ENCODE data around the gene ACADL.

ACADL gene

GRCh38 chr2:210169516-210170195 lies 55.6 kb downstream of the ACADL start:
- no peak for DNase-seq

GRCh38 chr2:210167227-210167626 lies 58.0 kb downstream of the ACADL start:
- no peak for DNase-seq

GRCh38 chr2:210162466-210163124 lies 62.7 kb downstream of the ACADL start:
- DNase-seq, result no peak

- no peak for DNase-seq
These were observed 66.2 kb downstream of the ACADL start for GRCh38 chr2:210159059-210159458.

DNA sequence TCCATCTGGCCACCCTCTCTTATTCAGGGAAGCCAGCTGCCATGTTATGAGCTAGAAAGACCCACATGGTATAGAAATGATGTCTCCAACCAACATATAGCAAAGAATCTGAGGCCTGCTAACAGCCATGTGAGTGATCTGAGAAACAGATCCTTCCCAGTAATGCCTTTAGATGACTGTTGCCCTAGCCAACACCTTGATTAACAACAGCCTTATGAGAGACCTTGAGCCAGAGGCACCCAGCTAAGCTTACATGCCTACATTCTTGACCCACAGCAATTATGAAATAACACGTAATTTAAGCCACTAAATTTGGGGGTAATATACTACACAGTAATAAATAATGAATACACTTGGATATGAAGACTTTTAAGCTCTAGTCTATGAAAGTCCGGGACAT lies 67.0 kb downstream of the ACADL start:
- no peak for DNase-seq

- no peak for DNase-seq
These were observed 67.7 kb downstream of the ACADL start for GRCh38 chr2:210157526-210157925.

GRCh38 chr2:210147614-210148013 lies 77.6 kb downstream of the ACADL start:
- no peak for DNase-seq

Data from DMS79 (cell line).